ENCODE measurements around the gene MACIR.

The MACIR gene

DNA sequence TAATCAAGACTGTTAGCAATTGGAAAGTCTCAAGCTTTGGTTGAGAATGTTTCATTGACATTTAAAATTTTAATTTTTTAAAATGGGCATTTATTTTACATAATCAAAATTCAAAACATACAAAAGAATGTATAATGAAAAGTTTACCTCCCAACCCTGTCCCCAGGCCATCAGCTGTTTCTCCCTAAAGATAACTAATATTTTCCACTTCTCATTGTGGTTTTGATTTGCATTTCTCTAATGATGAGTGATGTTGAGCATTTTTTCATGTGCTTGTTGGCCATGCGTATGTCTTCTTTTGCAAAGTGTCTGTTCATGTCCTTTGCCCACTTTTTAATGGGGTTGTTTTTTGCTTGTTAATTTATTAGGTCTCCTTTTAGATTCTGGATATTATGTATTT lies 11.4 kb upstream of the MACIR start:
- DNase-seq = no peak

DNA sequence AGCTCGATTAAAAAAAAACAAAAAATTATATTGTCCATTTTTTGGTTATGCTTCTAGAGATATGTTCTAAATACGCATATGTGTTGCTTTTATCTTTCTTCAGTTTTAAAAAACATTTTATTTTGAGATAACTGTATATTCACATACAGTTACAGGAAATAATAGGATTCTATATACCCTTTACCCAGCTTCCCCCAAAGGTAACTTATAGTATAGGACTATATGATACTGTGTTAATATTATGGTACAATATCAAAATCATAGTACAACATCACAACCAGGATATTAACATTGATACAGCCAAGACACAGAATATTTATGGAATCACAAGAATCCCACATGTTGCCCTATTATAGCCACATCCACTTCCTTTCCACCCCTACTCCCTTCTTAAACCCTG lies 9.5 kb upstream of the MACIR start:
- no peak for DNase-seq

DNA sequence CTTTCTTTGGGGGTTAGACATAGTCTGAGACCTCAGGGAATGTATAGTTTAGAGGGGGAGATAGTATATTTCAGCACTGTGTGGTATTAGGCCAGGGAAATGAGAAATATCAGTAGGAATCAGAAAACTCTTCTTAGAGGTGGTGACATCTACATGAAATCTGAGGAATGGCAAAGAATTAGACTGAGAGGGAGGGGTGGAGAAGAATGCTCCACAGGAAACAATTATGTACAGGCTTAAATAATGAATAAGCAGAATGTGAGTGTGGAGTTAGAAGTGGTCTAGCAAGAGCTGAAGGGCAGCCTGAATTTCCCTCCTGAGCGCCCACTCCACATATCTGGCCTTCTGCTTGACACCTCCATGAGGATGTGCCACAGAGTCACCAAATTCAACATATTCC lies 3.6 kb upstream of the MACIR start:
- DNase-seq = no peak

DNA sequence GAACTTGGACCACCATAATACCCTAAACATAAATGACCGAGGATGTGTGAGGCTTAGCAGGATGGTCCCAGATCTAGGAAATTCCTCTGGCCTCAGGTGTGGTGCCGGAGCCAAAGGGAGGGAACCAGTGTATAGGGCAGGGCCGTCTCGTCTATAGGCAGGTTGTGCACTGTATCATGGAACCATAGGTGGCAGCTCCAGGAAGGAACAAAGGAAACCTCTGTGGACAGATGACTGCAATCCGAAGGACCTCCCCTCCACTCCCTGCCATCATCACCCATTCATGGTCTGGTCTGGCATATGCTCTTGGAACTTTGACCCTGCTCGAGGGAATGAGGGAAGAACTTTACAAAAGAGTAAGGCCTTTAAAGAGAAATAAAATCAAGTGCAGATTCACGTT lies 2.9 kb upstream of the MACIR start:
- DNase-seq = no peak

DNA sequence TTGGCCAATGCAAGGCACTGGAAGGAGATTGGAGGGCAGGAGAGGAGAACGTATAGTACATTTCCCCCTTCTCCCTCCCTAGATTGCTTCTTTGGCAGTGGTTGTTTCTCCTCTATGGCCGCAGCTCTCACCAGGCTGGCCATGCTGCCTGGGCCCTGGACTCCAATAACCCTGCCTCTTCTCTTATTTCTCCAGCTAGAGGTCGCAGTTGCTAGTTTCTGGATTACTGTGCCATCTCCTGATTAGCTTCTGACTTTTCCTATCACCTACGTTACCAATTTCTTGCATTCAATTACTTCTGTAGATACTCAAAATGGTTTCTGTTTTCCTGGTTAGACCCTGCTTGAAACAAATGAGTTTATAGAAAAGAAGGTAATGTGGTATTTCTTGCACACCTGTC lies 2.4 kb upstream of the MACIR start:
- no peak for DNase-seq

DNA sequence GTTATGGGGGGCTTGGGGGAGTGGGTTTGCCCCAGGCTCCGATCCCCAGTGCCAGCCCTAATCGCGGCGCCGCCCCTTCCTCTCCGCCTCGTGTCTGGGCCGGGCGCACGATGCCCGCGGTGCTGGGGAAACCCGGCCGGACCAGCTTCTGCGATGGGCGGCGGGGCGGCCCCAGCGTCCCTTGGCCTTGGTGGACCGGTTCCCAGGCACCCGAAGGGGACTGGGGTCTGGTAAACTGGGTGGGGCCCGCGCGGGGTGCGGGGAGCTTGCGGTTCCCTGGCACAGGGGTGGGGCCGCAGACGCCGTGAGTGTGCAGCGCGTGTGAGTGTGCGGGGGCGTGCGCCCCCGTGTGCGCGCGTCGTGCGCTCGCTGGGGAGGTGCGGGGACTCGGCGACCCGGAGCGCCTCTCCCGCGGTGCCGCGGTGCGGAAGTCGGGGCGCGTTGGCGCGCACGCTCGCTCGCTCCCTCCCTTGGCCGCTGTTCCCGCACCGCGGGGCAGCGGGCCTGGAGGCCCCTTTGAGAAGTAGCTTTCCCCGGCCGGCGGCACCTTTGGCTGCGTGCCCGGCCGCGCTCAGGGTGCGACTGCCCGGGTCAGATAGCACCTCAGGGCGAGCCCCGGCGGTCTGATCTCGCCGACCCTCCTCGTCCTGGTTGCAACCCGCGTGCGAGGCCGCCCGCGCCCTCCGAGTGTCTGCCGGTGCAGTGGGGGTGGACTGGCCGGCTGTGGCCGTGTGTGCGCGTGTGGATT lies 568 bp downstream of the MACIR start:
- DNase-seq = peak; percentile 59

DNA sequence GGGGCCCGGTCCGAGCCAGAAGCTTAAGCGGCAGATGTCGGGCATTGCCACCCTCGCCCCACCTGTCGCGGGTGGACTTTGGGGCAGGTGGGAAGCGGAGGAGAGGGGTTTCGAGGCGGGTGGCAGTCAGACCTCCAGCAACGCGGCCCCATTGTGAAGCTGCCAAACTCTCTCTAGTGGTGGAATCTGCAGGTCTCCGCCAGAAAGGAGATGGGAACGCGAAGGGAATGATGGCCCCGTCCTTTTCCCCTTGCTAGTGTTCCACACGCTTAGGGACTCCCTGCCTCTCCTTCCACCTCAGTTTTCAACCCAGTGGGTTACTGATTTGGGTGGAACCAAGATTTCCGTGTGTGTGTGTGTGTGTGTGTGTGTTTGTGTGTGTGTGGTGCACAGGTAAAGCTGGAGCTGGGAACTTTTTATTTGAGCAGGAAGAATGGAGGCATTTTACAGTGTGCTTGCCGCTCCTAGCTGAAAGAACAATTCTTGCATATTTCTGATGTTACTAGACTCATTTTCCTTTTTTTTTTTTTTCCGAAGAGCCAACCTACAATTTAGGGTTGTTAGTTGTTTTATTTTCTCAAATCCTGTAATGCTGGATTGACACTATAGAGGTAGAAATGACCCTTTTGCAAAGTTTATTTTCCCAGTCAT lies 1.3 kb downstream of the MACIR start:
- DNase-seq = no peak

DNA sequence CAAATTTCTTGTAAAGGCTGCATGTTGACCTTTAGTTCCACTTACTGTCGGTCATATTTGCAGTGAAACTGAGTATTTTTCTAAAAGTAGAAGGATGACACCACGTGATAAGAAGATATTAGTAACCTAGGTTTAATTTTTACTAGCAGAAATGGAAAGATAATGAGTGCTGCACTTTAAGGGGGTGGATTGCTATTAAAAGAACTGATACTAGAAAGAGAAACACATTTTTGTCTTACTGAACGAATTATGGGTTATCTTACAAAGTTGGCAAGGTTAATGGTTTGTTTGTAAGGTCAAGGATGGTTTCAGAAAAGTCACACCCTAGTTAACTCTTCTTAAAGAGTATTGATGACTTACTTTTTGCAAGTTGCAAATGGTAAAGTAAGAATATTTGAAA lies 2.4 kb downstream of the MACIR start:
- DNase-seq = no peak

DNA sequence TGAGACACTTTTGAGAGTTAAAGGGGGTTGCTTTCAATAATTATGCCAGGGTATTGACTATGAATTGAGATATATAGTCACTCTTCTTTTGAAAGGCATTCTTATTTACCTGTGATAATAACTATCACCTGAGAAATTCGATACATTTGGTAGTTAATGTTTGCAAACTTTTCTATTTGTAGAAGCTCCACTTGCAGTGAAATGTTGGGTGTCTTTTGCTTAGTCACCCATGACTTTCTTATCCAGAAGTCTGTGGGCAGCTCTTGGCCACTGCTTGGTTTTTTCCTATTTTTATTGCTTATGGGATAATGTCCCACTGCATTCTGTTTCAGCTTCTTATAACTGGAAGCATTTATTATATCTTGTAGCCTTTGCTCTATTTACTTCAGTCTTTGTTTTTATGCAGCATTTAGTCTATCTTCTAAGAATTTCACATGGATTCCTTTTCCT lies 3.9 kb downstream of the MACIR start:
- DNase-seq = no peak

DNA sequence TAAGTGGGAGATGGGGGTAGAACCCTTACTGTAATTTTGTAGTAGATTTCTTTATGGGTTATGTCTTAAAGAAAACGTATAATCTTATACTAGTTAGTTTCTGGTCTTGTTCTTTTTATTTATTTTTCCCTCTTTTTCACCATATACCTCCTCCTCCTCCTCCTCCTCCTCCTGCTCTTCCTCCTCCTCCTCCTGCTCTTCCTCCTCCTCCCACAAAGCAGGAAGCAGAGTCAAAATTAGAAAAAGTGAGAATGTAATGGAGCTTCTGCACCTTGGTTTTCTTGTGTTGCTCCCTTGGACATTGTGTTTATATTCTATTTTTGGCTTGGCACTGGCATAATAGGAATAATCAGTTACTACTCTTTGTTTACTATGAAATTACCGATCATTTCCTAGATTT lies 4.5 kb downstream of the MACIR start:
- no peak for DNase-seq

DNA sequence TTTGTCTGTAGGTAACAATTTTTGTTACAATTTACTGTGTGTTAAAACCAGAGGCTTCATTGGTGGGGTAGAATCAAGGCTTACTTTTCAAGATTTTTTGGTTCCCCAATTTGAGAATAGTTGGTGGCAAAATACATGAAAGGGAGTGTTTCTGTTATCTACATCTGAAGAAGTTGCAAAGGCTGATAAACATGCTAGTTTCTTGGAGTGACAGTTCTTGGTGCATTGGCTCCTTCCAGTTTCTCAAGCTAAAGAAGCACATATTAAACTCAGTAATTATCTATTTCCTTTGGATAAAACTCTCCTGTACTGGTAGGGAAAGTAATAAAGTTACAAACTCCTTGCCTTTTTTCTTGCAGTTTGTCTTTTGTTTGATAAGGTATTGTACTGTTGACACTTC lies 5.9 kb downstream of the MACIR start:
- no peak for DNase-seq

DNA sequence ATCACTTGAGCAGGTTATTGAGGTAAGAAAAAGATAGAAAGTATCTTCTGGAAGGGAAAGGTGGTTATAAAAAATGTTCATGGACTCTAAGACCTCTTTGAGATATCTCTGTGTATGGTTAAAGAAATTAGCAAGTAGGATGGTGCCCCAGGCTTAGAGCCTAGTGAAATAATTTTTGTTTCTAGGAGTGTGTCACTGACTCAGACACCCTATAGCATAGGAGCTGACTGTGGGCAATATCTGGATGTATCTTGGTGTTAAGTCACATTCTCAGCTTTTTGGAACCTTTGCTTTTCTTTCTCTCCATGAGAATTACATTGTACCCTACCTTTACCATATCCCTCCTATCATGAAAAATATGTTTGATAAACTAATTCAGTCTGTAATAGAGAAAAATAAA lies 12.0 kb downstream of the MACIR start:
- DNase-seq = no peak

DNA sequence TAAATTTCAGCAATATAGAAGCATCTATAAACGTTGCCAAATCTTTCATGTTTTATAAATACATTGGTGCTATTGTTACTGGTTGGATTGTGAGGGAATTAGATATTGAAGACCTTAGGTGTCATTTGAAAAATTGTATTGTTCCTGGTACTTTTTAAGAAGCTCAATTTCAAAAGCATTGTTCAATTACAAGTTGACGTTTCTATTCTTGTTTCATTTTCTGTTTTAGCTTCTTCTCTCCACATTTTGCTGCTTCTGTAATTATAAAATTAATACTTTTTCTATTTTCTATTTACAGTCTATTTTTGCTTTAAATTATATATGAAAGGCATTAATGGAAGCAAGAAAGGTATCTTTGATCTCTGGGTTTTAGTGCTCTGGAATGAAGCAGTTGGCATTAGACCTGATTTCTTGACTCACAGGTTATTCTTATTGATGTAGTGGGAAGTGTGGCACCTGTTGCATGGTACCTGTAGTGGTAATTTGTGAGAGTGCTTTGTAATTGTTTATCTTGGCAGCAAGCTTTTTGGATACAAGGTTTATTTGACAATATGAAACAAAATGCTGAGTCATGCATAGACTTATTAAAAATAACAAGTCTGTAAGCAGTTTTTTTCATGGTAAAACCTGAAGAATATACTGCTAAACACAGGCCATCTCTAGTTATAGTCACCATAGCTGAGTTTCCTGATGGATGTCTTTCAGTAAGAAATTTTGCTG lies 13.2 kb downstream of the MACIR start:
- DNase-seq = no peak

DNA sequence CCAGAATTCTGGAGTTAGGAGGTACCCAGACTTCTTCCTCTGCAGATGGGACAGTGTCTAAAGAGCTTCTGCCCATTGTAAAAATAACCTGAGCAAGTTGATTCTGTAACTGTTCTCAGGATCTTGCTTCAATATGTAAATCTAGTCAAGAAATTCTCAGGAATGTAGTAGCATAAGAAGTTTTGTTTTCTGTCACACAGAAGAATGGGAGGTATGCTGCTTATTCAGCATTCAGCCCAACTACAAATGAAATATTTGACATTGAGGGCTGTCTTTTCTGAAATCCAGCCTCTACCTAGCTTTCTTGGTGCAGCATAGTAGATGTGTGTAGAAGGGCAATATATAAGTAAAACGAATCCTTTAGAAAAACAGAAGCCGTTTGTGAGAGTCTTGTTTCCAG lies 13.8 kb downstream of the MACIR start:
- no peak for DNase-seq

DNA sequence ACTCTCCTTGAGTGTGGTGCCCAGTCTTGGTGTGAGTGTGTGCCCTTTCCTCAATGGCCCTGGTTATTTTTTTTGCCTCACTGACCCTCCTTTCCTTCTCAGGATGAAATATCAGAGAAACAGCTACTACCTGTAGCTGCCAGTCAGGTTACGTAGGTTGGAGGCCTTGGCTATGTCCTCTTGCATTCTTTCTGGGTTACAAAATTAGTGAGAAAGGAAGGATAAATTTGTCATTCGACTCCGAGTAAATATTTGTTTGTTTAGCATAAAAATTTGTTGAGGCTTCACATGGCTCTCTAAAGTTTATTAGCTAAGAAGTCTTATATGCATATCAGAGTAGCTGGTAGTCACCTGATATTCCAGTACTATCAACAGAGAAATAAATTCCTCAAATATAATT lies 15.4 kb downstream of the MACIR start:
- no peak for DNase-seq

DNA sequence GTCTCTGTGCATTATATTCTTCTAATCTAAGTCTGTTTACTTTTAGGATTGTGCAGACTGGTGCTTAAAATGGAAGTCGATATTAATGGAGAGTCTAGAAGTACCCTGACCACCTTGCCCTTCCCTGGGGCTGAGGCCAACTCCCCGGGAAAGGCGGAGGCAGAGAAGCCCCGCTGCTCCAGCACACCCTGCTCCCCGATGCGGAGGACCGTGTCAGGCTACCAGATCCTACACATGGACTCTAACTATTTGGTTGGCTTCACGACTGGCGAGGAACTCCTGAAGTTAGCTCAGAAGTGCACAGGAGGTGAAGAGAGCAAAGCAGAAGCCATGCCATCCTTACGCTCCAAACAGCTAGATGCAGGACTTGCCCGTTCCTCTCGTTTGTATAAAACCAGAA lies 17.3 kb downstream of the MACIR start:
- no peak for DNase-seq

DNA sequence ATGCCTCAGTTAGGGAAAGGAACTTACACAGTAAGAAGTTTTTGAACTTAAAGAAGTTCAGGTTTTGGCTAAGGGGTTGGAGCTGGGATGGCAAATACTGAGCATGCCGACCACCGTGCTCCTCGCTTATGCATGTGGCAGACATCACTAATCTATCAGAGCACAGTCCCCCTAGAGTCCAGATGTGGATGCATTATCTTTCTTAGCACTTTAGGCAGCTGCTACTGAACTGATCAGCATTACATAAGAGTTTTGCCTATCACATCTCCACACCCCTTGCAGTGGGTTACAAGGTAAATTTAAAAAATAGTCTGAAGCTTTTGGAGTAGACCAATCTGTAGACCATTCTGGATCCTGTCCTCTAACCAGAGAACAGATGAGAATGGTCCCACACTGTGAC lies 22.4 kb downstream of the MACIR start:
- no peak for DNase-seq

DNA sequence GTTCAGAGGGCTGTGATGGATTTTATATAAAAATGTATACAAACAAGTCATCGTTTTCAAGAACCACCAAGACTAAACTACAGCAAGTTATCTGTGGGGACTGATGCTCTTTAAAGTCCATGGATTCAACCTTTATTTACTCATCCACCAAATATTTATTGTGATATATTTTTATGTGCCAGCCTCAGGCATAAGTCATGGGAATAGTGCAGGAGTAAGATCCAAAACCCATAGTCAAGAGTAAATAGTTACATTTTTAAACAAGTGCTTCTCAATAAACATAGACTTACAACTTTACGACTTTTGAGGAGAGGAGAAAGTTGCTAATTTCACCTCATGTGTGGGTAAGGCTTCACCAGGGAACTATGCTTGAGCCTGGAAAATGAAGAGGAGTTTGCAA lies 24.6 kb downstream of the MACIR start:
- DNase-seq = no peak

DNA sequence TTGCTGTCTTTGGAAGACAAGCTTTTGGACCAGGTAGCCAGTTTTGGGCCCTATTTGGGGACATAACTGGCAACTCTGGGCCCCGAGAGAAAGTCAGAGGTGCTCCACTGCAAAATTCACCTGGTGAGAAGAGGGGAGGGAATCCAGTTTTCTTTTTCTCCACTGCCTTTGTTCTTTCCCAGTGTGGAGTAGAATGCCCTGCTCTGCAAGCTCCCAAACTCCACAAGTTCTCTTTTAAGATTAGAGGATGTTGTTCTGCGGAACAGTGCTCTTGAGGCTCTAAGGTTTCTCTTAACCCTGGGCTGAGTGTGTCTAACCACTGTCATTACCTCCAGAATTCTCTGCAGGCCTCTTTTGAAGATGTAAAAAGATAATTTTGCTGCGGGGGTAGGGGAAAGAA lies 25.3 kb downstream of the MACIR start:
- DNase-seq = no peak

DNA sequence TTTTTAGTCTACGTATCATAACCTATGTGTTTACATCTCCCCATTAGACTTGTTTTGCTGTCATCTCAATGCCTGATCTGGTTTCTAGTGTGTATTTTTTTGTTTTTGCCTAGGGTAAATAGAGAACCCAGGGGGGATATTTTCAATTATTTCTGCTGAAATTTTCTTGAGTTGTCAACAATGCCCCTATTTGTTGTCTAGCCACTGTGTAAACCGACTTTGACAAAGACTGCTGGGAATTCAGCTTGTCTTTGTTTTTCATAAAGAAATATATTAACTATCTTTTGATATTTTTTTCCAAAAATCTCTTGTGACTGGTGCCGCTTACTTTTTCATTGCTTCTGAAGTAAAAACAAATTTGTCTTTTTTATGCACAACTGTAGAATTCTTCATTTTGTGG lies 28.1 kb downstream of the MACIR start:
- DNase-seq = no peak

DNA sequence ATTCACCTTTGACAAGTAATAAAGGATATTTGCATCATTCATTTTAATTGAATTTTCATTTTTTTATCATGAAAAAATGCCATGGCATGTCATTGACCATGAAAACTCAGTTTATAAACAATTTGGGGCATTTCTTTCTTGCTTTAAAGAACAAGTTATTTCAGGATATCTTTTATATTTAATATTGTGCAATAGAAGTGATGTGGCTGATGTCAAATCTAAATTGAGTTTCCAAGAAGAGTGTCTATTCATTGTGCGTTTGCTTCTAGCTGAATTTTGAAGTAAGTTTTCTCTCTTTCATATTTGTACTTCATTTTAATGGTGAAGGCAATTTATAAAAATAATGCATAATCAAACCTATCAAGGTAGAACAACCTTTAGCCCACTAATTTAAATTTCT lies 30.5 kb downstream of the MACIR start:
- DNase-seq = no peak

DNA sequence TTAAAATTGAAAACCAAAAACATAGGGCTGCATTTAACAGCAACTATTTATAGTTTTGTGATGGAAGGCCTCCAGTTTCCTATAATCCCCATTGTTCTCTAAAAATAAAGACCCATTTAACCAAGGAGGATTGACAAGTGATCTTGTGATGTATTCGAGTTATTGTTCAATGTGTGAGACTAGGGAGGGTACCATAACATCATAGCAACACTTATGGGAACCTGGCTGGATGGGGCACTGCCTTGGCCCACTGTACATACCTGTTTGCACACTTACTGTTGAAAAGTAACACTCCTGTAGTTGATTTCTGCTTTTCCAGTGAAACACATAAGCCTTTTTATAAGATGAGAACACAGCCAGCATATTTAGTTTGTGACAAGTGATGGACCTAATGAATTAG lies 32.3 kb downstream of the MACIR start:
- DNase-seq = no peak

DNA sequence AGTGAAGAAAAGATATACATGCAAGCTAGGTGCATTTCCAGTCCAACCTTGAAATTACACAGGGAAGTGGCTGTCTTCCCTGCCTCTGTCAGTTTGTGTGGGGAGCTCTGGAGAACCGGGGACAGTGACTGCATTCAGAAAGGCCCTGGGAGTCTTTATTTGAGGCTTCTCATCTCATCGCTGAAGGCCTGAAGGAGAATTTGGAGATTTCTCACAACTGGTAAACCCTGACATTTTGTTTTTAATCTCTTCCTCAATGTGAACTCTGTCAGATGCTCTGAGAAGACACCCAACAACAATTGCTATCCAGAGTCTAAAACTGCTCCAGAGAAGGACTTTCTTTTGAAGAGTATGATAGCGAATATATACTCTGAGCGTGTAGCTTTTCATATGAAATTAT lies 33.0 kb downstream of the MACIR start:
- DNase-seq = no peak

DNA sequence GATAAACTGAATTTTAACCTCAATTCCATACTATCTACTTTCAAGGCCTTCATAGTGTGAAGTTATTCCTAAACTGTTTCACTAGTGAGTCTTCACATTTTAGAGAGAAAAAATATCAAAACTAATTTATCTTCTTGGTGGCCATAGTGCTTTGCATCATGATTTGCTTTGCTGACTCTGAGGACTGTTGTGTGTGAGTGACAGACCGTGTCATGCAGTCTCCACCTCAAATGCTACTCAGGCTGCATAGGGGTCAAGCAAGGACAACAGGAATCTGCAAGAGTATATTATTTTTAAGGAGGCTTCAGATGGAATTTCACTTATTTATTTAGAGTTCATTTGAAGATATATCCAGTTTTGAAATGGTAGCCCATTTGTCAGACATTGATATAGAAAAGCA lies 34.5 kb downstream of the MACIR start:
- no peak for DNase-seq

All from stimulated activated naive CD4-positive, alpha-beta T cell treated with Interleukin-2 at 50 U/mL for 16 hours (primary cell).